AG08396 (cell line): Measurements from ENCODE around the gene SLC6A8.
"Not testable (repeated sequence)": the region's sequence is repeated elsewhere in the genome, so short reads cannot be mapped to it uniquely, and the experiment has no call there.

Experiments used
- DNase-seq: peaks from one replicate; pipeline ENCODE4 v3.0.0; 2012; ENCODE audit warnings: low spot score, mixed read lengths

The SLC6A8 gene

GRCh38 chrX:153693216-153694086, 5.7 kb downstream of the SLC6A8 start:
- no peak for DNase-seq

GRCh38 chrX:153694256-153694655, 6.5 kb downstream of the SLC6A8 start:
- DNase-seq: not testable (repeated sequence)

- DNase-seq: no peak
Observed at GRCh38 chrX:153694687-153695270, 7.1 kb downstream of the SLC6A8 start.

- no peak for DNase-seq
Observed at GRCh38 chrX:153696100-153696499, 8.4 kb downstream of the SLC6A8 start.

- not testable (repeated sequence) for DNase-seq
Observed at GRCh38 chrX:153696538-153696937, 8.8 kb downstream of the SLC6A8 start.

GRCh38 chrX:153696986-153697722, 9.4 kb downstream of the SLC6A8 start:
- not testable (repeated sequence) for DNase-seq

DNA sequence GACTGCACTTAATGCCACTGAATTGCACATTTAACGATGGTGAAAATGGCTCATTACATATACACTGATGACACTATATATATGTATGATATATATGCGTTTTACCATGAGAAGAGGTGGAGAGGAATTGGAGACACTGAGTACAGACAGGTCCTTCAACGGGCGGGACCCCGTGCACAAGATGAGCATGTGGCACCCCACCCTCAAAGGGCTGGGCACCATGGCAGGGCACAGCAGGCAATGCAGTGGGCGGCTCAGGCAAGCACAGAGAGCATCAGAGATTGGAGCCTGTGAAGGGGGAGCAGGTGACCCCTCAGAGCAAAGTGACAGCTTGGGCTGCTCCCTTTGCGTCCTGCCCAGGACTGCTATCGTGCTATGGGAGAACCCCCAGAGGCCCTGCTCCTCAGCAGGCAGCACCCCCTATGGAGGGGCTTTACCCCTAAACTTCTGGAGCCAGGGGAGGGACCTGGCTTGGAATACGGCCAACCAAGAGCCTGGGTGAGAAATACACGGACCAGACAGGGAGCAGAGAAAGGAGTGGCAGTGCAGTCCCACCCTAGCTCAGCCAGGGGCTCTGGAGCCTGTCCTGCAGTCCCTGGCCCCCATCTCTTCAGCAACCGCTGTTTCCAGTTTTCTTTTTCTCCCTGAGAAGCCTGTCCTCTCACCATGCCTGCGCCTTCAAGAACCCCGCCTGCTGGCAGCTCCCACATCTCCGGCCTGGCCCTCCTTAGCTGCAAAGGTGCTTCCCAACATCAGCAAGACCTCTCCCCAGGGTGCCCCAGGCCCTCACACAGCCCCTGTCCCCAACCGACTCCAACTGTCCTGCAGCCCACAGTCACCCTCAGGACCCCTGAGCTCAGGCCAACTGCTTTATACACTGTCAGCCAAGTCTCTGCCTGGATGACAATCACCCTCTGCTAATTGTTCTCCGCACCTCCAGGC, 10.5 kb downstream of the SLC6A8 start:
- no peak for DNase-seq

GRCh38 chrX:153699210-153699783, 11.6 kb downstream of the SLC6A8 start:
- DNase-seq: not testable (repeated sequence)

DNA sequence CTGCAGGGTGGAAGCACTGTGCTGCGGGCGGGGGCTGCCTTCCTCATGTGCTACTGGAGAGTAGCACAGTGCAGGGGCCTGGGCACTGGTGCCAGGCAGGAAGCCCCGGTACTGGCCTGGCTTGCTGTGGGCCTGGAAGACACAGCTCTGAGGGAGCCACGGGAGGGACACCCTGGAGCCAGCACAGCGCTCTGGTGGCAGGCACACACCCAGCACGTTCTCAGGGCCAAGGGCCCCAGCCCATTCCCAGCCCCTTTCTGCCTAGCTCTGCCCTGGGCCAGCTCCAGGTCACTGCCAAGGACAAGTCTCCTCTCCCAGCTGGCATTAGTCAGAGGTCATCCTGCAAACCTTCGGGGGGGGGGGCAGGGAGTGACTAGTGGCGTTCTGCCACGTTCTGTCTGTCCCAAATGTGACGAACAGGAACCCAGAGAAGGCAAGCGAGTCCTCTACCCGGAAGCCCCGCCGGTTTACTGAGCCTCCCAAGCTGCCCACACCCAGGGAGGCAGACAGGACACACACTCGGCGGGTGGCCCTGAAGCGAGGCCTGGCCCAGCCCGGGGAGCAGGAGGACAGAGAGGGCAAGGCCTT, 12.2 kb downstream of the SLC6A8 start:
- not testable (repeated sequence) for DNase-seq

GRCh38 chrX:153700376-153700945, 12.7 kb downstream of the SLC6A8 start:
- DNase-seq: no peak

GRCh38 chrX:153700967-153701366, 13.2 kb downstream of the SLC6A8 start:
- DNase-seq: no peak

DNA sequence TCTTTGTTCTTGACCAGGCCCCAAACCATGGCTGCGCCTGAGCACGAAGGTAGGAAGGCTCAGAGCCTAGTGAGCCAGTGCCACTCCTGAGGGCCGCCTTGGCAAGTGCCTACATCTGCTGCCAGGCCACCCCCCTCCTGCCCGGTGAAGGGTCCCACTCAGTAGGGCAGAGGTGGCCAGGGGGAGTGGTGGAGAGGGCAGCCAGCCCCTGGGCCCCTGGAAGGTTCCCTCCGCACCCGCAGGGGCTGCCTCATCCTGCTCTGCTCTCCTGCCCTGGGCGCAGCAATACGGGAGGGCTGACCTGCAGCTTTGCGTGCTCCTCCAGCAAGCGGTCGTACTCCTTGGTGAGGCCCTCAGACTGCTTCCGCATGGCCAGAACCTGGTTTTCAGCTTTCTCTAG, 14.0 kb downstream of the SLC6A8 start:
- DNase-seq: no peak

GRCh38 chrX:153702336-153703035, 14.8 kb downstream of the SLC6A8 start:
- no peak for DNase-seq

DNA sequence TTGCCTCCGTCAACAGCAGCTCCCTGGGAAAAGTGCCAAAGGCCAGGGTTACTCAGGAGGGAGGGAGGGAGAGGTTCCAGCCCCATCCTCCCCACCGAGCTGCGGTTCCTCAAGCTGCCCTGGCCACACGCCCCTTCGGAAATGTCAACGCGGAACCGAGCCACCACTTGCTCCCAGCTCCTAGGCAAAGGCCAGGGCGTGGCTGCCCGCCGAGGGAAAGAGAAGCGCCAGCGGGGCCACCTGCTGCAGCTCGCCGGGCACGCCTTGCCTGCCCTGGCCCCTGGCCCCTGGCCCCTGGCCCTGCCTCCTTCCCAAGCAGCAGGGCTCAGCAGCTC, 15.3 kb downstream of the SLC6A8 start:
- peak; percentile 63 for DNase-seq

DNA sequence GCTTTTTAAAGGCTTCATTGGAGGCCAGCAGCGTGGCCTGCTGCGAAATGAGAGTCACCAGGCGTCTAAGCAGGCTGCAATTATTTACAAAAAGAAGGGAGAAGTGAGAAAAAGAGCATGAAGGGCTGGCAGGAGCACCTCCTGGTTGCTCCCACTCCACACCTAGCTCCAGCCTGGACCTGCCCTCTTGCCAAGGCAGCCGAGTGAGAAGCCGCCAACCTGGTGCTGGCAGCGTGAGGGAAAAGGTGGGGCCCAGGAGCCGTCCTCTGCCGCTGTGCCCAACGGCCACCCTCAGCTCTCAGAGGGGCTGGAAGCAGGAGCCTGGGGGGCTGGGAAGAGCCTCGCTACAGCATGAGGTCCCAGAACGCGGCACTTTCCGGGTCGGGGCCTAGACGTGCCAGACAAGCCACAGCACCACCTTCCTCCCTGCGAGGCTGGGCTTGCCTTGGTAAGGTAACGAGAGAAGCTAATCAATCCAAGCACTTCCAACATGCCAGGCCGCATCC, 16.3 kb downstream of the SLC6A8 start:
- DNase-seq: no peak

DNA sequence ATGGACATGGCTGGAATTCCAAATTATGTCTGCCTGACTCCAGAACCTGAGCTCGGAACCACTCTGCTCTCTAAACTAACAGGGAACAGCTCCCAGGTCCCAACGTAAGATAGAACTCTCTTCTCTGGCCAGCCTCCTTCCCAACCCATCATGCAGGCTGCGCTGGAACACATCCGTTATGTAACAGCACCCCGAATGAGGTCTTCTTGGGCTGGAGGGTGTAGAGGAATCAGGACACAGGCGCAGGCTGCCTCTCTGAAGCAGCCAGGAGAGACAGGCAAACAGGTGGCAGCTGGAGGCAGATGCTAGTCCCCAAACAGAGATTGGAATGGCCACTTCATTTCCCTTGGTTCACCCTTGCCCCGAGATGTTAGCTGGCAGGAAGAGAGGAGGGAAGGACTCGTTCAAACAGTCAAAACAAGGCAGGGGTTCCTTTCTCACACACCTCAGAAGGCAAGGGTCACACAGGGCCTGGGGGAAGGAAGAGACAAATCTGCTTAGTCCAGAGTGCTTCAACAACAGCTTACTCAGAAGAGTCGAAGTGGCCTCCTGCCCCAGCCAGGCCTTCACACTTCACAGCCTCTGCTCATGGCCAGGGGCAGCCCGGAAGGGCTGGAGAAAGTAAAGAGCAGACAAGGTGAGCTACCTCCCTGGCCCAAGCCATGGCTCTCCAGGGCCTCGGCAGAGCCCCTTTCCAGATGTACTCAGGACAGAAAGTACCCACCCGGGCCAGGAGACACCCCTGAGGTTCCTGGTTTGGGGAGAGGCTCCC, 17.1 kb downstream of the SLC6A8 start:
- DNase-seq: not testable (repeated sequence)

DNA sequence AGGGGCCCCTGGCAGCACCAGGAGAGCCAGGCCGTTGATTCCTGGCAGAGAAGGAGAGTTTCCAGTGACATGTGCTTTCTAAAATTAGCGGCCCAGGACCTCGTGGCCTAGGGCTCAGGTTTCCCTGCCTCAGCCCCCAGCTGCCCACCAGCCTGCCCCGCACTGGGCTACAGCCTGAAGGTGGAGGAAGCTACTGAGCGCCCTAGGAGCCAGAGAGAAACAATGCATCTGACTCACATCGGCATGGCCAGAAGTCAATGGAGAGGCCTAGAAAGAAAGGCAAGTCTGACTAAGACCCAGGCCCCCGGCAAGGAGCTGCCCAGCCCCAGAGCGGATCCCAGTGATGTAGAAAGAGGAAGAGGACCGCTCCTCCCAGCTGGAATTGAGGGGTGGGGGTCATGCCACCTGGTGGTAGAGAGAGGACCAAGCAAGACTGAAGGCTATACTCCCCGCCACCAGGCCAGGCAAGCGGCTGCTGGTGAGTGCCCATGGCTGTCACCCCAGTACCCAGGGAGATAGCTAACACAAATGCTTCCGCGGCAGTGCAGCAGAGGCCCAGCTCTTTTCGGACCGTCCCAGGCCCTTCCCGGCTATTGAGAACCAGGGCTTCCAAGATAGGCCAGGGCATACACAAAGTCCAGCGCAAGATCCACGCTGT, 17.8 kb downstream of the SLC6A8 start:
- DNase-seq: not testable (repeated sequence)

DNA sequence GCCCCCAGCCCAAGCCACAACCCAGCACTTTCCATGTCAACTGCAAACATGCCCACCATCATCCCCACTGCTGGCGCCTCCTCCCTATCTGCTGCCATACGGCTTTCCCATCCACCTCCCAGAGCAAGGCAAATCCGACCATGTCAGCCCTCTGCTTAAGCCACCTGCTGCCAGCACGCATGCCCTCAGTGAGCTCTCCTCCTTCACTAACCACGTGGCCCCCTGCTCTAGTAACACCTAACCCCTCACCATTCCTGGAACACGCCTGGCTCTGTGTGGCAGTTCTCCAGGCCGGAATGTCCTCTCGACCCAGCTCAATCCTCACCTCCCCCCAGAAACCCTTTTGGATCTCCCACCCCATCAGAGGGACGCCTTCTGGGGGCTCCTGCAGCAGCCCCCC, 19.1 kb downstream of the SLC6A8 start:
- no peak for DNase-seq

DNA sequence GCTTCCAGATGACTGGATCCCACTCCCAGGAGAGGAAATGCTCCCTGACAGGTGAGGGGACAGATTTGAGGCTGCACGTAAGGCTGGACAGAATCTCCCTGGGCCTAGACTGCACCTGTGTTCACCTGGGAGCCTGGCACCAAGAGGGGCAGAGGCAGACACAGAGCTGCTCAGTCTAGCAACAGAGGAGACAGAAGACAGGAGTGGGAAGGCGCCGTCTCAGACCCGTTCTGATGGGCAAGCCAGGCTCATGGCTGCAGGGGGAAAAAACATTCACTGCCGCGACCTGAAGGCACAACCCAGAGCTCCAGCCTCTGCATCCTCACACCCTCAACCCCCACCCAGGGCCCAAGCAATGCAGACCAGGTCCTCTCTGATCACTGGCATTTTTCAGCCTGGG, 19.7 kb downstream of the SLC6A8 start:
- DNase-seq: no peak
